ENCODE data around the gene CREB3L2.
A peak's percentile ranks its signal among the peaks of the same experiment; 100 is the strongest.
"Not testable (repeated sequence)": the region's sequence is repeated elsewhere in the genome, so short reads cannot be mapped to it uniquely, and the experiment has no call there.

The CREB3L2 gene

DNA sequence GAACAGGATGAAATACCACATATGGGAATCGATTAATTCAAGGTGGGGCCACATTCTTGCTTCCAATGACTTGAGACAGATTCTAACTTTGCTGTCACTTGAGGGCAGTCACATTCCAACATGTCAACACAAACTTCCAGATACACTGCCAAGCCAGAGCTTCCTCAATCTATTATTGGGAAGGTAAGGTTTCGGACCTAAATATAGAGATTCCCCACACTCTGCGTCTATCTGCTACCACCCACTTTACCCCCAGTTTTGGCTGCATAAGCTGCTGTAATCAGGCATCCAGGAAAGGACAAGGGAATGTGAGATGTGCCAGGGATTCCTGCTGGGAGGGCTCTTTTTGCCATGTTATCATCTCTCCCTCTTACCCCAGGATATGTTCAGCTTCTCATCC lies 134.6 kb downstream of the CREB3L2 start:
- DNase-seq: no peak

DNA sequence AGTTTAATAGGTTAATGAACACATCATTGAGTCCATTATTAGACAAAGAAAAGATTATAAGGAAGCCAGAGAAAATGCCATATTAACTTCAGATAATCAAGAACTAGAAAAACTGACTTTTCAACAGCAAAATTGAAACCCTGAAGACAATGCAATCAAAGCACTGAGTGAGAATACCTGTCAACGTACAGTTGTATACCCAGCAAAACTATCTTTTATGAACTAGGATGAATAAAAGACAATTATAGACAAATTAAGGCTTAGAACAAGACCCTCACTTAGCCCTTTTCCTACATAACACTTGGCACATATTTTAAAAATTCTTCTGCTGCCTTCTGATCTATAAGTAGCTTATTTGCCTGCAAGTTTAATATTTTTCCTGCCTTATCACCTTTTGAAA lies 136.1 kb downstream of the CREB3L2 start:
- DNase-seq: no peak

DNA sequence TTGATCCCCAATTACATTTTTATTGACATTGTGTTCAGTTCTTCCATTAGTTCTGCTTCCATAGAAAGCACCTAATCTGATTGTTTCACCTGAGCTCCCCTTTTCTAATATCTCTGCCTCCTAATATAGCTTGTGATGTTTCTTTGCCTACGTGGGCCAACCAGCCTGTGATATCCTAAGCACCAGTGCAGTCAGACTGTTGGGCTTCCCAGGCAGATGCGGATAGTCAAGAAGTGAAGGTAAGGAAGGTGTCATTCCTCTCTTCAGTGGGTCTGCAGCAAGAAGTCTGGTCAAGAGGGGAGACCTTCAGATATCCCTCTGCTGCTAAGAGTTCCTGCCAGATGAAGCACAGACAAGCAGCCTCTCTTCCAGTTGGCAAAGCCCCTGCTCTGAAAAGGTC lies 138.9 kb downstream of the CREB3L2 start:
- DNase-seq: no peak

DNA sequence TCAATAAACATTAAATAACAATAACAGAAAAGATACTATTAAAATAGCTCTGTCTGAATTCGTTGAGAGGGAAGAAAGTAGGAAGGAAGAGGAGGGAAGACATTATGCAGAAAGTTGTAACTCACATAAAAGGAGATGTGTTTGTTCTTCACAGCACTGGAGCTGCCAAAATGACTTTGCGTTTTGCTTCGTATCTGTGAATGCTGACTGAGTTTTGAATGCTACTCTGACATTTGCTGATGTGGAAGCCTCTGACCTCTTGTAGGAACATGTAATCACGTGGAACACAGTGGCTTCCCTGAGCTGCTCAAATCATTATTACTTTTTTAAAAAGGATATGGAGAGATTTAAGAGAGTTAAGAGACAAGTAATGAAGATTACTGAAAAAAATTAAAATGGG lies 139.5 kb downstream of the CREB3L2 start:
- DNase-seq: no peak

DNA sequence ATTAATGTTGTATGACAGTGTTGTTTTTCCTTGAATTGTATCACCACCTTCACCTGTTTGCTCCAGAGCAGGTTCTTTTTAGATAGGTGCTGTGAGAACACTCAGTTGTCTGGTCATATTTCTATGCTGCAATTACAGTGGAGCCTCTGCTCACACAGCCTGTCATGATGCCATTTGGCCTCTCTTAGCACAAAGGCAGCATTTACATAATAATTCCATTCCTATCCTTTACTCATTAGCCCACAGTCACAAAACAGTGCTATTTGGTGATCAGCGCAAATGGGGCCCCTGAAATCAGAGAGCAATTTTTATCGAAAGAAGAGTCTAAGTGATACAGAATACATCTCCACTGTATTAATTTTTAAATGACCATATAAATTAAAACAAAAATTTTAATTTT lies 141.3 kb downstream of the CREB3L2 start:
- DNase-seq: no peak

DNA sequence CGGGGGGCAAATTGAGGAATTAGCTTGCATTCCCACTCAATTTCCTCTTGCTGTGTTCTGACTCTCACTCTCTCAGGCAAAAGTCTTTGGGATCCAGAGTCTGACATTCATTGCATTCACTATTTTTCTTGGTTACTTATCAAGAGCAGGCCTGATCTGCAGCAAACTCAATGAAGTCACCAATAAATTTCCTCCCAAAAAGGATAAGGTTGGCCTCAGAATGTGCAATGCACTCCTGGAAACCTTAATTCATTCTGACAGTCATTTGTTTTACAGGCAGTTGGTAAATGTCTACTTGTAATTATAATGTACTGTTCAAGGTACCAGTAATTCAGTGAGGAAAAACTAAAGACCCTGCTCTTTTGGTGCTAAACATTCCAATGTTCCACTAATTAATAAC lies 148.8 kb downstream of the CREB3L2 start:
- DNase-seq: no peak

DNA sequence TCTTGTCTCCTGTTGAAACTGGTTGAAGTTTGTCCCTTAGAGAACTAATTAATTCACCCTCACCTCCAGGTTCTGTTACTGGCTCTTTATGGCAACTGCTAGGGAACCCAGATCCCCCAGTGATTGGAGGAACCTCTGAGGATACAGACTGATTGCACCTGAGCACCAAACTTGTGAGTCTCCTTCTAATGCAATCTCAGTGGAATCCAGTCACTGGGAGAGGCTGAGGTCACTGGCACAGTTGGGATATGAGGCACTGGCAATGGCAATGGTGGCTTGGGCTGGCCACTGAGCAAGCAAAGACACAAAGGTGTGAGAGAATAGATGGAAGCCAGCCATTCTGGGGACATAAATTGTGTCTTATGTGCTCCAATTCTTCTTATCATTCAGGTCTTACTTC lies 149.8 kb downstream of the CREB3L2 start:
- no peak for DNase-seq

DNA sequence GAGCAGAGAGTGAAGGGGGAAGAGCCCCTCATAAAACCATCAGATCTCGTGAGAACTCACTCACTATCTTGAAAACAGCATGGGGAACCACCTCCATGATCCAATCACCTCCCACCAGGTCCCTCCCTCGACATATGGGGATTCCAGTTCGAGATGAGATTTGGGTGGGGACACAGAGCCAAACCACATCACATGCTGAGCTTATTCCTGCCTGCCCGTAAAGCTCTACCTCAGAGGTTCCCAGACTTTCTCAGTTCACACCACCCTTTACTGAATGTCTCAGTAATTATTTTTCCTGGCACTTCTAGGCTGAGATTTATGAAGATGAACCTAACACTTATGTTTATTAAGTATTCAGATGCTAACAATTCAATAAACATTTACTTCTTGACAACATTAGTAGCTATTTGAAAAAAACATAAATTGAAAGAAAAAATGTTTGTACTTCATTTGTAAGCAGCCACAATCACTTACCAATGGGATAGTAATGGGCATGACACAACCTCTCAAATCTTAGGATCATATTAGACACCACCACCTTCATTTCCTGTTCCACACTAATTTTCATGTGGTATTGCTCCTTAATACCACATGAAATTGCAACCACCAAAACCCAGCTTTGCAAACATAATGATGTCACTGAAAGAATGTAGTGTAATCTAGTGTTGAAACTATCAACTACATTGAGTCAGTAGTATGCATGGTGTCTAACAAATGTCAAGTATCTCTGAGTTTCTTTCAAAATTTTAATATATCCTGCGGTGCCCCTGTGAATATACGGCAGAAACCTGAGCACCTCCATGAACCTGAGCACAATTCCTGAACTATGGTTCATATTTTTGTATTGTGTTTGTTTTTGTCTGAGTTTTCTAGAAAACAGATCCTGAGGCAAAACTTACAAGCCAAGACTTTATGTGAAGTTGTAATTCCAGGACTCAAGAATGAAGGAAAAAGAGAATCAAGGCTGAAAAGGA lies 150.6 kb downstream of the CREB3L2 start:
- DNase-seq: no peak

DNA sequence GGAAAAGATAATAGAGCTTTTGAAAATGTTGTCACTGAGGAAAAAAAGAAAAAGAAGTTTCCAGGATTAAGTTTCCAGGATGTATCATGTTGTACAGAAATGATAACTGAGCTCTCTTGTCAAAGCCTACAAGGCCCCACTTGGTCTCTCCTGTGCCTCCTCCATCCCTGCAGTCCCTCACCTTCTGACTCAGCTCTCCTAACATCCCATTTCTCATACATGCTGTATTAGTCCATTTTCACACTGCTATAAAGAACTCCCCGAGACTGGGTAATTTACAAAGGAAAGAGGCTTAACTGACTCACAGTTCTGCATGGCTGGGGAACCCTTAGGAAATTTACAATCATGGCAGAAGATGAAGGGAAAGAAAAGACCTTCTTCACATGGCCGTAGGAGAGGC lies 151.3 kb downstream of the CREB3L2 start:
- no peak for DNase-seq

DNA sequence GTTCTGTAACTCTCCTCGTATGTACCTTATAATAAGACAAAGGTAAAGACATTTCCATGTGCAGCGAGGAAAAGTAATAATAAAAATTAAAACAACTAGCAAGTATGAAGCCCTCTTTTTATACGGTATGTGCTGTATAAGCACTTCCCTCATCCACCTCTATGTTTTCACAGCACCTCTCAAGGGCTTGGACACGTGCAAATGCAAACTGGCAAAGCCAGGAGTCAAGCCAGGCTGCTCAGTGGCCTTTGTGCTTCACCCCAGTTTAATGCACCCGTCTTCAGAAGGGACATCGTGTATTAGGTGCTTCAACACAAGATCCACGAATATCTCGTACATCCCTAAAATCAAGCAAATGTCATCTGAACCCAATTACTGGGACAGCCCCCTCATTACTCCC lies 153.8 kb downstream of the CREB3L2 start:
- DNase-seq: no peak

DNA sequence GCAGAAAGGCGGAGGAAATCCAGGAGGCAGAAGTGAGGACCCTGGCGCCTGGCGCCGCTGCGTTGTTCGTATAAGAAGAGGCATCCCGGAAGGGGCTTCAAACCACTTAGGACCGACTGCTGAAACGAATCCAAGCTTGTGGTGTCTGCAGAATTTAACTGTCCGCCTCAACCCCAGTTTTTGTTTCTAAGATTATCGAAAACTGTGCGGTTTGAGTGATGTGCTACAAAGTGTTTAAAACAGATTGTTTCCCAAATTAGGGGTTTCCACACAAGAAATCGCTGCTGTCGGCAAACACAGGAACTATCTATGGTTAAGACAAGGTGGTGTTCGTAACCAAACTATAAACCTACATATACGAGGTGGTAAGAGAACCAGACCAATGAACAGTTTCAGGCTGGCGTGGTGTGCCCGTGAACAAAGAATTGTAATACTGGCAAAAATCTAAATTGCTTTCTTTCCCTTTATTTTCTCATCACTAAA lies 154.3 kb downstream of the CREB3L2 start:
- DNase-seq: peak; percentile 51

DNA sequence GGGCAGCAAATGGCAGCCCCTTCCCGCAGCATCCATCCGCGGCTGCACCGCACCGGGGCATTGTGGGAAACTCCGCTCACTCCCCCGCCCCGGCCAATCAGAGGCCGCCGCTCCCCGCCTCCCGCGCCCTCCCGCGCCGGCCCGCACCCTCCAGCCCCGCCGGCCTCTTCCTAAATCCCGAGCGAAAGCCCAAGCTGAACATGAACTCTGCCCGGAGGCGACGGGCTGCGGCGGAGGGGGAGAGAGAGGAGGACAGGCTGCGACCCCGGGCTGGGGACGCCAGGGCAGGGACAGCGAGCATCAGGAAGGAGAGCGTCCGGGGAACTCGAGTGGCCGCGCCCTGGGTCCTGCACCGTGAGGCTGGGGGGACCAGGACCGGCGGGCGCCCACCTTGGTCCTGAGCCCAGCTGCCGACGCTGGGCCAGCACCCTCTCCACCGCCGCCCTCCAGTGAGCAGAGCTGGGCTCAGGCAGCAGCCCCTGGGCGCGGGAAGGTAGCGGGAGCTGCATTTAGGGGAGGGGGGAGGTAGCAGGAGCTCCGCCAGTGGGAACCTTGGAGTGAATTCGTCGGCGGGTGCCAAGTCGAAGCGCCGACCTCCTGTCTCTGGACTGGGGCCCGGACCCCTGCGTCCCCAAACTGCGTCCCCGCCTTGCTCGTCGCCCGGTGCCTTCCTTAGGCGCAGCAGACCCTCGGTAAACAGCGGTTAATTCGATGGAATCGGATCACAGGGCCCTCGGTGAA lies 154.9 kb downstream of the CREB3L2 start, which contains the start of gene DGKI:
Gene DGKI (minus strand): TSS at position 148 of the 741 bp plus-strand sequence.
- DNase-seq: peak; percentile 59

DNA sequence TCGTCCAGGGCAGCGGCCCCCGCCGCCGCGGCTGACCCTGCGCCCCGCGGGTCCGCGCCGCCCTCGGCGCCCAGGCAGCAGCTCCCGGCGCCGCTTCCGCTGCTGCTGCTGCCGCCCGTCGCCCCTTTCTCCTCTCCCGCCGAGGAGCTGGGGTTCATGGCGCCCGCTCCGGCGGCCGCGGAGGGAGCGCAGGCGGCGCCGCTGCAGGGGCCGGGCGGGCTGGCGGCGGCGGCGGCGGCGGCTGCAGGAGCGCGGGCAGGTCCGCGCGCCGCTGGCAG lies 155.4 kb downstream of the CREB3L2 start:
- peak; percentile 48 for DNase-seq

DNA sequence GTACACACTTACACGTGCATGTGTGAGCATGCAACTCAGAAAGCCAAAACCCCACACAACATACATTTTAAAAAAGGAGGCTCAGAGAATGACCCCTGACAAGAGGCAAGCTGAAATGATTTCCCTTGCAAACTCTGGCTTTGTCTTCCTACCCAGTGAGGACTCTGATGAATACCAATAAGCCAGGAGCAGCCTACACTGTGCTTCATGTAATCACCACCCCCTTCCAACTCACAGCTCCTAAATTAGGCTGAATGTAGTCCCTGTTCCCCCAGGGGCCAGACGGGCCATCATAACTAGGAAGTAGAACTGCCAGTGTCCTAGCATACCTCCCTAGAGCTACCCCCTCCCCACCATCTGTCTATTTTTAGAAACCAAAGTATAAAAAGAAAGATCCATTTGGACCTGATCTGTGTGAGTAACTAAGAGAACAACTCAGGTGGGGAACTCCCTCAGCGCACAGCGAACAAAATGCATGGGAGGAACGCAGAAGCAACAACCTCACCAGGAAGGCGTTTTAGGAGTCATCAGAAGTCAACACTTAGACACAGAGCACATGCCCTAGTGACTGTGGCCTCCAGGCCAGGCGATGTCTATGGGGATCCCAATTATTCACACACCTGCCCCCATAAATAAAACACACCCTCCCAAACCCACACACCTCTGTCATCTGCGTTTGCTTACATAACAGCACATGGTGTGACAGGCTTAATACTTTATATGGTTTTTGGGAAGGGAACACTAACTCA lies 157.0 kb downstream of the CREB3L2 start:
- no peak for DNase-seq

DNA sequence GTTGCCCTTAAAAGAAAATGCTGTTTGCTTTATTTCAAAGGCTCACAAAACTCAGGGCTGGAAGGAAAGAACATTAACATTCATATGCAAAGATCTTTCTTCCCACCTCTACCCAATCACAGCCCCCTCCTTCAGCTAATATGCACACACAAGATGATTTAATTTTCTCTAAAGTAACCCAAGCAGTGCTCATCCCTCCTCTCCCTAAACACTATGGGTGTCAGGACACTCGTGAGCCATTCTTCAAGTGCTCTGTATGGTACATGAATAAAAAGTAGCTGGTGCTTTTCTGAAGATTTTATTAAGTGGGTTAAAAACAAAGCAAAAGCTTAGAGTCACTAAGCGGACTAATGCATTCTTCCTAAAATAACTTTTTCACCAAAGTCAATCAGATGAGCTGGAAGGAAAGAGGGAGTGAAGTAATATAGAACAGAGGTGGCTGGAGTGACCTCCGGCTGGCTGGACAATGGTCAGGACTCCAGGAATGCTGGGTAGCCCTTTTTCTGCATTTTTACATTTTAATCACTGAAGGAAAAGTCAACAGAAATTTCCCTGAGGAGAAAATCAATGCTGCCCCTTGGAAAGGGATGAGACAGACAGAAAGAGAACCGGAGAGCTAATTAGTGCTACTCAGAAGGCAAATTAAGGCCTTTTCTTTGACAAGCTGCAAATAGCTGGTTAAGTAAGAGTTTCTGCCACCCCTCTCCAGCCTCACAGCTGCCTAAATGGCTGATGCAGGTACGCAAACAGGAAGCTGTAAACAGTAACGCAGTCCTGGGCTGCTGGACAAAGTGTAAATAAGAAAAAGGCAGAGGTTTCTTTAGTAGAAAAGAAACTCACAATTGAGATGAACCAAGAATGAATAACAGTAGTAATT lies 161.7 kb downstream of the CREB3L2 start:
- no peak for DNase-seq

DNA sequence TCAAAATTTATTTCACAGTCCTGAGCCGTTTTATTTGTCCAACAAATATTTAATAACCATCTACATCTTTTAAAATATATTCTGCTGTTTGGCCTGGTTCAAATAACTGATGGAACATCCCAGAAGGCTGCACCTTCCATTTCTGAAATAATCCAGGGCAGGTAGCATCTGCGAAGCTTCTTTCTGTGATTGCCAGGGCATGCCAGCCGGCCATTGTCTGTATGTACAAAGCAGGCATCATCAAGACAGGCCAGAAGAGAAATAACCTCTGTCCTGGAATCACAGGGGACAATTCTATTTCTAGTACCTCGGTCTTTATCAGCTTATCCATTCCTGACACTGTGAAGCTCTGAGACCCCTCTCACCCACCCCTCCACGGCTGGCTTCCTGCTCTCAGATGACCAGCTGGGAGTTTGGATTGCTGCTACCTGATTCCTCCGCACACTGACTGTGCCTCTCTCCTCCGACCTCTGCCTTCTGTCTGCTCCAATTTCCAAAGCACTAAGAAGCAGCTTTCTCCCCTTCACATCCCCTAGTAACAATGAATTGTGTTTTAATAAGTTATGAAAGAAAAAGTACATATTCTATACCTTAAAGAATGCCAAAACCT lies 163.1 kb downstream of the CREB3L2 start:
- no peak for DNase-seq

DNA sequence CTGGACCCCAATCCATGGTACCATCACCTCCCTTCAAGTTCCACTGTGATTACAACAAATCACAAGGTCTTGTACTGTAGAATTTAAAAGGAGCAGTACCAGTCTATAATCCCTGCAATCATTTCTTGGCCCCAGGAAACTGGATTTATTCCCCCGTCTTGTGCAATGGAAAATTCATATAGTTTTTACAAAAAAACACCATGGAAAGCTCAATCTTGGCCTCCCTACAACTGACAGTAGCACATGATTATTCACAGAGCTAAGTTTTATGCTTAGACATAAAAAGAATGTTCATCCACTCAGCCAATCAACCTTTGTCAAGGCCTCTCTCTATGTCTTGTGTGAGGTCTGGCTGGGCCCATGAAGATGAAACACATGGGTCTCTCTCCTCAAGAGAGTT lies 165.3 kb downstream of the CREB3L2 start:
- no peak for DNase-seq

DNA sequence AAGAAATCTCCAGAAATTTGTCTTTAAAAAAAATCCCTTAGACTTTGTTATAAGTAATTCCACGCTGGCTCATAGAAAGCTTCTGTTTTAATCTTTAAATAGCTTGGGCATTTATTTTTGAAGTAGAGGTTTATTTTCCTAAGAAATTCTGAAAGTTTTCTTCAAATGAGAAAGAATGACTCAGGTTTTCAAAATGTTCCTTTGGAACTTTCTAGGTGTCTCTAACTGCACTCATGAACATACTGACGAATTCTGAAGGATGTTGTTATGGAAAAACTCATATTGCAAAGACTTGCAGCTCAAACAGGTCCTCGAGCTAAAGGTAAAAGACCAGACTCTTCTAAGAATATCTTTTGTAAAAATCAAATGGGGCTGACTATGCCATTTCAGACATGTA lies 165.8 kb downstream of the CREB3L2 start:
- DNase-seq: no peak

DNA sequence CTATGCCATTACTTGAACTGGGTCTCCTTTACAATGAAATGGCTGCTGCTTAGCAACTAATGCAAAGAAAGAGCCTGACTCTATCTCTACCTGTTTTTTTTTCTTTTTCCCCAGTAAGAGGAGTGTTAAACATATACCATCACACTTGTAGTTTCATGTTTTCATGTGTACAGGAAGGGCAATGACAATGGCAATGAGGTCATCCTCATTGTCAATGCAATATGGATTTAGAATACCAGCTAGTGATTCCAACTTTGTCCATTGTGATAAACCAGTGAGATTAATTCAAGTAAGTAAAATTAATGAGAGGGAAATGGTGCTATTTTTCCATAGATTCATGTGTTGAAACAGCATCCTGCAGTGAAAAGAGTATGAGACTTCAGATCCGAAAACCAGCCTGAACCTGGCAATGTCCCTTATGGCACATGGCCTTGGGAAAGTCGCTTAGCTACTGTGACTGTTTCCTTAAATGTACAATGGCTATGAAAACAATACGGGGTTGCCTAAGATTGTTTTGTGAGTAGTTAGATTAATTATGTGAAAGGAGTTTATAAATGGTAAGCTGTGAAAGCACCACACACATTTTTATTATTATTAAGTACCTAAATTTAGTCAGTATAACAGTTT lies 166.3 kb downstream of the CREB3L2 start:
- no peak for DNase-seq

DNA sequence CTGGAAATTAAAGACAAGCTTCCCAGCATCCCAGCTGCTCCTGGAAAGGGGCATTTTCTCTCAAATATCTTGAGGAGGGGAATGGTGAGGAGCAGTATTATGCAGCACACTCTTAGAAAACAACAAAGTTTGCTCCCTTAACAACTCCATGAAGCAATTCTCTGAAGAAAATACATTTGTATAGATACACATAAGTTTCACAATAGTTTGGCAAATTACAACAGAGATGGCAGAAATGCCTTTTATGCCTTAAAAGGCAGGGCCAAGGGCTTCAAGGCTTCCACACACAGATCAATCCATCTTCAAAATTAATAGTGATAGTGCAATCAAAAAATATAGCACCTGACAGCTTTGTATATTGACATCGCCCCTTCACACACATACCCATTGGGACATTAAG lies 167.3 kb downstream of the CREB3L2 start:
- no peak for DNase-seq

DNA sequence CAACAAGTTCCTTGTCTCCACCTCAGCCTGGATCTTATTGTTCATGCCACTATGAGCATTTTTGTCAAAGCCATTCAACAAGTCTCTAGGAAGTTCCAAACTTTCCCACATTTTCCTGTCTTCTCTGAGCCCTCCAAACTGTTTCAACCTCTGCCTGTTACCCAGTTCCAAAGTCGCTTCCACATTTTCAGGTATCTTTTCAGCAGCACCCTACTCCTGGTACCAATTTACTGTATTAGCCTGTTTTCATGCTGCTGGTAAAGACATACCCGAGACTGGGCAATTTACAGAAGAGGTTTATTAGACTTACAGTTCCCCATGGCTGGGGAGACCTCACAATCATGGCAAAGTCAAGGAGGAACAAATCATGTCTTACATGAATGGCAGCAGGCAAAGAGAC lies 168.9 kb downstream of the CREB3L2 start:
- not testable (repeated sequence) for DNase-seq

Data from right forelimb (tissue), 1 donor.